Spleen (tissue), 11 donors: ENCODE results near the gene SRGAP1. TPM values are rescaled to one million over a fixed set of nuclear protein-coding genes. Genes with fewer than 3 reads are reported as not detected.

Experiments used
- DNase-seq: peaks from one replicate; pipeline ENCODE4 v3.0.0-alpha.2; 2020
- H3K27ac ChIP-seq, 8 donors: fragments of 200-600 bp; sonication (generic) in 7 of 8; 1 replicate in 4 of 8; 2 replicates in 4 of 8; pipeline versions ENCODE4 v1.5.0 to v1.8.0; 2016 to 2021; ENCODE audit warnings: inconsistent platforms in 4 of 8, mild to moderate bottlenecking in 4 of 8, moderate library complexity in 1 of 8
- H3K27me3 ChIP-seq, 7 donors: fragments of 200-600 bp; sonication (generic) in 6 of 7; replicated peaks in 1 of 7; 1 replicate in 4 of 7; 2 replicates in 3 of 7; pipeline versions ENCODE4 v1.5.0 to v1.8.0; 2016 to 2021; ENCODE audit warnings: inconsistent platforms in 3 of 7, mild to moderate bottlenecking in 1 of 7
- H3K36me3 ChIP-seq, 6 donors: fragments of 200-600 bp; sonication (generic) in 5 of 6; 1 replicate in 4 of 6; 2 replicates in 2 of 6; pipeline versions ENCODE4 v1.5.0 to v1.8.0; 2016 to 2021; ENCODE audit warnings: inconsistent platforms in 2 of 6
- H3K4me1 ChIP-seq, 6 donors: fragments of 200-600 bp; sonication (generic) in 5 of 6; 1 replicate in 3 of 6; 2 replicates in 3 of 6; pipeline versions ENCODE4 v1.5.0 to v1.8.0; 2016 to 2021; ENCODE audit warnings: inconsistent platforms in 3 of 6
- H3K4me3 ChIP-seq, 8 donors: fragments of 200-600 bp; sonication (generic) in 7 of 8; 1 replicate in 4 of 8; 2 replicates in 4 of 8; pipeline versions ENCODE4 v1.5.0 to v1.8.0; 2016 to 2021; ENCODE audit warnings: inconsistent platforms in 4 of 8, mild to moderate bottlenecking in 4 of 8, moderate library complexity in 2 of 8
- H3K9me3 ChIP-seq, 8 donors: fragments of 200-600 bp; sonication (generic) in 7 of 8; 1 replicate in 4 of 8; 2 replicates in 4 of 8; pipeline versions ENCODE4 v1.5.0 to v1.8.0; 2016 to 2021; ENCODE audit warnings: inconsistent platforms in 4 of 8
- CTCF ChIP-seq, 11 experiments: fragments of 200-600 bp in 7 of 11; fragments of 450-650 bp in 4 of 11; sonication (generic) in 4 of 11; IDR thresholded peaks in 8 of 11; conservative IDR thresholded peaks in 3 of 11; 1 replicate in 7 of 11; 2 replicates in 4 of 11; pipeline versions ENCODE4 v1.4.0 to v1.8.0; 2016 to 2021; ENCODE audit warnings: antibody characterized with exemption in 11 of 11, inconsistent platforms in 4 of 11, mild to moderate bottlenecking in 1 of 11
- POLR2A ChIP-seq, 3 donors: fragments of 450-650 bp; IDR thresholded peaks; one replicate each; pipeline ENCODE4 v1.5.1; 2017; ENCODE audit warnings: antibody characterized with exemption in 3 of 3, mild to moderate bottlenecking in 1 of 3
- POLR2AphosphoS5 ChIP-seq, 3 donors: sonication (generic); formaldehyde crosslinking; IDR thresholded peaks; one replicate each; pipeline ENCODE4 v1.5.1; 2017; ENCODE audit warnings: antibody characterized with exemption in 3 of 3
- WGBS, 5 donors: extraction: QIAGEN DNeasy Blood & Tissue Kit in 3 of 5; methylation state at CpG; one replicate each; pipeline versions ENCODE4 v1.1.5 to v1.1.7; 2013 to 2018; 5-methylcytosine and 5-hydroxymethylcytosine counted together
- intact Hi-C: fragments of 100-400 bp; cut with DNase I; formaldehyde crosslinking; loops from one replicate; pipeline ENCODE4 v1.15.0; 2023; ENCODE audit warnings: low total_unique reads
- polyA plus RNA-seq, 3 donors: library from polyadenylated mRNA; stranded (reverse); fragments of 200-250 nt; gene quantifications; one replicate each; pipeline ENCODE4 v1.2.1, GENCODE V29; 2013
- total RNA-seq, 7 donors: library from RNA; depleted of rRNA in 3 of 7; stranded (reverse); fragments of >200 nt in 3 of 7; fragmentation: NEBNext Ultra II Directional in 4 of 7; extraction: Animal tissue kit (Norgen Biotek cat#: 25700) in 4 of 7; gene quantifications; one replicate each; pipeline versions ENCODE4 v1.1.0 to v1.2.1, GENCODE V29; 2016 to 2021
- donor health status: healthy with polysubstance abuse.
- donor health status: DM: no; HTN: no; CAD: no; lungs with moderate emphysema.
- donor health status: DM: no; HTN: no; CAD: no.
- donor health status: Bipolar disorder and iron deficiency.
- donor health status: healthy.
- donor health status: DM: no; HTN: no; CAD: no.
- donor health status: DM: yes; HTN: yes; CAD: no.

SRGAP1 gene
- total and polyA plus RNA-seq, 10 donors = 0.37 to 20.1 (median 13.4) TPM

- intact Hi-C loops = loop anchor here (10.0 kb wide), 1 partner anchor 140 kb away; the partner anchor contains the start of gene DPY19L2
- 92 to 98% (median 95%) methylated on average over 2 of the region's 2 CpGs for WGBS, 5 donors
- H3K27ac ChIP-seq = no peak overlapping the region
- H3K9me3 ChIP-seq = no peaks in the 10 kb centered on the region
- no peaks in the 10 kb centered on the region for H3K27me3 ChIP-seq
- TF ChIP-seq POLR2AphosphoS5 (IDR thresholded peaks at IDR 0.05) = no peak
- TF ChIP-seq POLR2A (IDR thresholded peaks at IDR 0.05) = no peak
- TF ChIP-seq CTCF (IDR thresholded peaks at IDR 0.05 in 8 of 11, conservative IDR thresholded peaks at IDR 0.05 in 3 of 11) = no peak
- no peaks in the 10 kb centered on the region for H3K4me1 ChIP-seq
- H3K36me3 ChIP-seq = peaks cover 5 to 58% (median 27%) of the 10 kb centered on the region in 6 donors
- DNase-seq = no peak
- no peak overlapping the region for H3K4me3 ChIP-seq
These were observed 39.8 kb upstream of the SRGAP1 start for GRCh38 chr12:63804746-63805145.

GRCh38 chr12:63805704-63806672 lies 38.5 kb upstream of the SRGAP1 start:
- H3K27me3 ChIP-seq = no peaks in the 10 kb centered on the region
- peaks cover 5 to 59% (median 27%) of the 10 kb centered on the region in 6 donors for H3K36me3 ChIP-seq
- no peak overlapping the region for H3K27ac ChIP-seq
- no peak for DNase-seq
- H3K4me1 ChIP-seq = no peaks in the 10 kb centered on the region
- no peaks in the 10 kb centered on the region for H3K9me3 ChIP-seq
- no peak overlapping the region for H3K4me3 ChIP-seq
- intact Hi-C loops = loop anchor here (10.0 kb wide), 1 partner anchor 141 kb away; the partner anchor contains the start of gene DPY19L2
- WGBS, 5 donors = 83 to 93% (median 90%) methylated on average over 3 of the region's 3 CpGs
- TF ChIP-seq CTCF (IDR thresholded peaks at IDR 0.05 in 8 of 11, conservative IDR thresholded peaks at IDR 0.05 in 3 of 11) = no peak
- TF ChIP-seq POLR2AphosphoS5 (IDR thresholded peaks at IDR 0.05) = no peak
- no peak for TF ChIP-seq POLR2A (IDR thresholded peaks at IDR 0.05)

- WGBS, 5 donors = 85 to 97% (median 92%) methylated on average over 5 of the region's 5 CpGs
- Histone ChIP-seq H3K4me1 (no peaks in the 10 kb centered on the region), H3K4me3 (no peak overlapping the region), H3K27ac (no peak overlapping the region), H3K9me3 (no peaks in the 10 kb centered on the region), H3K27me3 (no peaks in the 10 kb centered on the region), H3K36me3 (peaks cover 5 to 52% (median 27%) of the 10 kb centered on the region in 6 donors)
- TF ChIP-seq POLR2AphosphoS5 (IDR thresholded peaks at IDR 0.05) (no peak), POLR2A (IDR thresholded peaks at IDR 0.05) (no peak), CTCF (IDR thresholded peaks at IDR 0.05 in 8 of 11, conservative IDR thresholded peaks at IDR 0.05 in 3 of 11) (no peak)
- DNase-seq = no peak
- intact Hi-C loops = loop anchor here (10.0 kb wide), 1 partner anchor 144 kb away; the partner anchor contains the start of gene DPY19L2
These were observed 35.9 kb upstream of the SRGAP1 start for GRCh38 chr12:63808631-63809030.

- Histone ChIP-seq H3K4me1 (peaks cover 0 to 5% (median 0%) of the 10 kb centered on the region in 6 donors), H3K27me3 (no peaks in the 10 kb centered on the region), H3K9me3 (no peaks in the 10 kb centered on the region), H3K4me3 (no peak overlapping the region), H3K36me3 (peaks cover 5 to 52% (median 27%) of the 10 kb centered on the region in 6 donors), H3K27ac (no peak overlapping the region)
- TF ChIP-seq POLR2A (IDR thresholded peaks at IDR 0.05) (no peak), POLR2AphosphoS5 (IDR thresholded peaks at IDR 0.05) (no peak), CTCF (IDR thresholded peaks at IDR 0.05 in 8 of 11, conservative IDR thresholded peaks at IDR 0.05 in 3 of 11) (no peak)
- WGBS, 5 donors = 73 to 87% (median 78%) methylated on average over 4 of the region's 4 CpGs
- intact Hi-C loops = loop anchor here (10.0 kb wide), 1 partner anchor 145 kb away; the partner anchor contains the start of gene DPY19L2
- no peak for DNase-seq
These were observed 34.9 kb upstream of the SRGAP1 start for GRCh38 chr12:63809566-63809965.
